ENCODE measurements around the gene SOS1.
A peak's percentile ranks its signal among the peaks of the same experiment; 100 is the strongest.
"Not testable (repeated sequence)": the region's sequence is repeated elsewhere in the genome, so short reads cannot be mapped to it uniquely, and the experiment has no call there.

Gene SOS1

GRCh38 chr2:39099310-39099869 lies 21.5 kb downstream of the SOS1 start:
- DNase-seq: no peak

GRCh38 chr2:39095624-39096023 lies 25.2 kb downstream of the SOS1 start:
- no peak for DNase-seq

DNA sequence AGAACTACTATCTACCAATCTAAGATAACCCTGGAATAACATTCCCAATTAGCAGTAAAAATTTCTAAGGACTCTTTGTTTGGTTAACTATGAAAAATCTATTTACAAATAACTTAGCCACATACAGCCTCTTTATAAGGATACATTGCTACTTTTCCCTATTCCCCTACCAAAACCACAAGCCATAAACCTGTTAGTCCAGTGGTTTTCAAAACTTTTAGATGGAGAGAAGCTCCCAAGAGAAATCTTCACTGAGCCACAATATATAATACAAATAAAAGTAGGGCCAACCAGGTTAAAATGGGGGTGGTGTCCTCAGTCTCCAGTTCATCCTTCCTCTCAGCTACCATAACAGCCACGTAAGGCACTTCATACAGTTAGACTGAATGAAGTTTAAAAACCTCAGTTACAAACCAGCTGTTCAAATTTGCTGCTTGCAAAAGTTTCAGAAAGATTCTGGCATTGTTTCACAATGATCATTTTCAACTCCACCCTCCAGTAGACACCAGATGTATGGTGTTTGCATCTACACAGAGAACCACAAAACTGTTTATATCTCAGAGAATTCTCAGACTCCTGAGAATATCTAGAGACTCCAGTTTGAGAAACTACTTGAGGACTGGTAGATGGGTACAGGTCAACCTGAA lies 26.0 kb downstream of the SOS1 start:
- DNase-seq: no peak

GRCh38 chr2:39093218-39093898 lies 27.5 kb downstream of the SOS1 start:
- DNase-seq: no peak

DNA sequence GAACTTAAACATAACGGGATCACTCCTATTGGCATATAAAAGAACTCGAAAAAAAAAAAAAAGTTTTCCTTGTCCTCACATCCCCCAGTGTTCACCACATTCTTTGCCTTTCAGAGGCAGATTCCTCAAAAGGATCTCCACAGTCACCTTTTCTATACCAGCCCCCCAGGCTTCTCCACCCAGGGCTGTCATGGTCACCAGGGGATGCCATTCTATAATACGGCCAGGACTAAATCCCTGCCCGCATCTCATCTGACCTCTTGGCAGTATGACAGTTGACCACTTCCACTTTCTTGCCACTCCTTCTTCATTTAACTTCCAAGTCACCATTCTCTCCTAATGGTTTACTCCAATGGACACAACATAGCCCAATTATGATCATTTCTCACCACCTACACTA lies 29.3 kb downstream of the SOS1 start:
- no peak for DNase-seq

GRCh38 chr2:39091063-39091462 lies 29.8 kb downstream of the SOS1 start:
- DNase-seq: no peak

DNA sequence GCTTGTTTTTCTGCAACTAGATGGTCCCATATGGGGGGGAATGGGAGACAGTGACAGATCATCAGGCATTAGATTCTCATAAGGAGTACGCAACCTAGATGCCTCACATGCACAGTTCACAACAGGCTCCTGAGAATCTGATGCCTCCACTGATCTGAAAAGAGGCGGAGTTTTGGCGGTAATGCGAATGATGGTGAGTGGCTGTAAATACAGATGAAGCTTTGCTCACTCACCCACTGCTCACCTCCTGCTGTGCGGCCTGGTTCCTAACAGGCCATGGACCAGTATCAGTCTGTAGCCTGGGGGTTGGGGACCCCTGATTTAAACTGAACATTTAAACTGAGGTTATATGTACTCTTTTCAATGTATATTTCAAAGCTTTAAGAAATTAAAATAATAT lies 40.7 kb downstream of the SOS1 start:
- DNase-seq: no peak

GRCh38 chr2:39069890-39070465 lies 50.9 kb downstream of the SOS1 start:
- no peak for DNase-seq

DNA sequence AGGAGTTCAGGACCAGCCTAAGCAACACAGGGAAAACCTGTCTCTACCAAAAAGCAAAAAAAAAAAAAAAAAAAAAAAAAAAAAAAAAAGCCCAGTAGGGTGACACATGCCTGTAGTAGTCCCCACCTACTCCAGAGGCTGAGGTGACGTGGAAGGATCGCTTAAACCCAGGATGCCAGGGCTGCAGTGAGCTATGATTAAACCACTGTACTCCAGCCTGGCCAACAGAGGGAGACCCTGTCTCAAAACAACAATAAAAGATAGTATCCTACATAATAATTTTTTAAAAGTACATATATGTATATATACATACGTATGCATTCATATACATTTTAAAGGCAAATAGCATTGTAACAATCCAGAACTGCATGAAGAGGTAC lies 51.7 kb downstream of the SOS1 start:
- no peak for DNase-seq

DNA sequence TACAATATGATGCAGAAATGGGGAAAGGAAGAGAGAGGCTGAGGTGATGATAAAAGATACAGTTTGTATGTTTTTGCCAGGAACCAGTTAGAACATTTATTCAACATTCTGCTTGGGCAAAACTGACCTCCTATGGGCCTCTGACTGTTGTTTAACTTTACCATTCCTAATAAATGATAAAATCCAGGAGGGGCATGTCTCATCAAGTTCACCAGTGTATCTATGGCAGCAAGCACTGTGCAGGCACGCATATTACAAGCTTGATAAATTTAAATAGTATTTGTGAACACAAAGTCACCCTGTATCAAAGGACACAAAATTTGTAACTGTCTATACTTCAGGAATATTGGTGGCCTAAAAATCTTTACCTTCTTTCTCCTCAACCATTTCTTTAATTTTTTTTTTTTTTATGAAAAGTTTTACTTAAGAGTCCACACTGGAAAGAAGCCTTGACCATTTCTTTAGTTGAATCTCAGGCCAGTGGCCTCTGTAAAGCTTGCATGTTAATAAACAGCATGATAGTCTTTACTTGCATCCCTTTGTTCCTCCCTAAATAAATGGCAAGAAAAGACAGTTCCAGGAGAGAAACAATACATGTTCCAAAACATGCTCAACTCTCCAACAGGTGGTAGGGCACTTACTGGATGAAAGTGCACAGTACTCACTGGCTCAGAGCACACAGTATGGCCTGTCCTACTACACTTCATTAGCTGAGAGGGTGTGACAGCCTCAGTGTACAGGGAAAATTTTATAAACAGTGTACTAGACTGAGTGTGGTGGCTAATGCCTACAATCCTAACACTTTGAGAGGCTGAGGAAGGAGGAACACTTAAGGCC lies 52.3 kb downstream of the SOS1 start:
- DNase-seq: no peak

DNA sequence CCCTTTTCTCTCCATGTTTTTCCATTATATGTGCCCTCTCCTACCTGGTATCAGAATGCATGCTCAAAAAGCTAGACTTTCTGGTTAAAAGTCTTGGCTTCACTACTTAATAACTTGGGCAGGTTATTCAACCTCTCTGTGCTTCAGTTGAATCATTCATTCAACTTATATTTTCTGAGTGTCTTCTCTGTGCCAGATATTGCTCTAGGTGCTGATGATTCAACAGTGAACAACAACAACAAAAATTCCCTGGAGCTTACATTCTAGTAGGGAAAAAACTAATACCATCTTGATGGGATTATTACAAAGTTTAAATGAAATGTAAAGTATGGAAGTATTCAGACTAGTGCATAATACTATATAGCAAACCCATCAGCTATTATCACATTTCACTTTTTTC lies 55.2 kb downstream of the SOS1 start:
- no peak for DNase-seq

GRCh38 chr2:39062320-39062719 lies 58.5 kb downstream of the SOS1 start:
- DNase-seq: no peak

GRCh38 chr2:39061280-39061679 lies 59.6 kb downstream of the SOS1 start:
- no peak for DNase-seq

DNA sequence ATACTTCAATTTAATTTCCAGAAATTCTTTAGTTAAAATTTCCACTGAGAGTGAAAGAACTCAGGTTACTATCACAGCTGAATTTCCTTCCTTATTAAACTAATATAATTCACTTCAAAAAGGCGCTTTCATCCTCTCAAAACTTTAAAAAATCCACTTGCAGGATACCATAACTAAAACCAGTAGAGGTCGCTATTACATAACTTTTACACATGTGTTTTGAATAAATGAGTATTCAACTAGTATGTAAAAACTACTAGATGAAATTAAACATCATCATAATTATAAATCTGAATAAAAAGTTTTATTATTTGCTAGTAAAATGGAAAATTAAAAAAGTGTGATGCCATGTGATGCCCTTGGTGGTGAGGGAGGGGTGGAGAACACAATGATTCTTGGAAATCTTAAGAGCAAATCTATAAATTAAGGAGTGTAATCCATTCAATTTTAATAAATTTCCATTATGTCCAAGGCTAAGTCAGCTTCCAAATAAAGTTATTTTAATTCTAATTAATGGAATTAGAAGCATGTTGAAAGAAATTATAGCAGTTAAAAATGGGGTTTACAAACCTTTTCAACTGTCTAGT lies 61.4 kb downstream of the SOS1 start:
- peak; percentile 13 for DNase-seq

DNA sequence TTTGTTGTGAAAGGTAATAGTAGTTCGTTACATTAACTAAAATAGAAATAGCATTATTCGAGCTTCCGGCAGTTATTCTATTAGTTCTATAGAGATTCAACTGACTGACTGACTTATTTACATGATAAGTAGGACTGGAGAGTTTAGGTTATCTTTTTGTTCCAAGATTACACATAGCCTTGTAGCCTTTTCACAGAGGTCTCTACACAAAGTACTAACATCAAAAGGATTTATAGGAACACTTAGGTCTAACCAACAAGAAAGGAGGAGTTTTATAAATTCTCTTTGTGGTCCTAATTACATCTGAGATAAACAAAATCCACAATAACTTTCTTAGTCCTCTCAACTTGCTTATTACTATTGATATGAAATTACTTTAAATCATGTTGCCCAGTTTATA lies 62.8 kb downstream of the SOS1 start:
- no peak for DNase-seq

DNA sequence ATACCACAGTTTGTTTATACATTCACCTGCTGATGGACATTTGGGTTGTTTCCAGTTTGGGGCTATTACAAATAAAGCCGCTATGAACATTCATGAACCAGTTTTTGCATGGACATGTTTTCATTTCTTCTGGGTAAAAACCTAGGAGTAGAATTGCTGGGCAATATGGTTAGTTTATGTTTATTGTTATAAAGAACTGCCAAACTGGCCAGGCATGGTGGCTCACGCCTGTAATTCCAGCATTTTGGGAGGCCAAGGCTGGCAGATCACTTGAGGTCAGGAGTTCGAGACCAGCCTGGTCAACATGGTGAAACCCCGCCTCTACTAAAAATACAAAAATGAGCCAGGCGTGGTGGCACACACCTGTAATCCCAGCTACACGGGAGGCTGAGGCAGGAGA lies 68.2 kb downstream of the SOS1 start:
- DNase-seq: not testable (repeated sequence)

DNA sequence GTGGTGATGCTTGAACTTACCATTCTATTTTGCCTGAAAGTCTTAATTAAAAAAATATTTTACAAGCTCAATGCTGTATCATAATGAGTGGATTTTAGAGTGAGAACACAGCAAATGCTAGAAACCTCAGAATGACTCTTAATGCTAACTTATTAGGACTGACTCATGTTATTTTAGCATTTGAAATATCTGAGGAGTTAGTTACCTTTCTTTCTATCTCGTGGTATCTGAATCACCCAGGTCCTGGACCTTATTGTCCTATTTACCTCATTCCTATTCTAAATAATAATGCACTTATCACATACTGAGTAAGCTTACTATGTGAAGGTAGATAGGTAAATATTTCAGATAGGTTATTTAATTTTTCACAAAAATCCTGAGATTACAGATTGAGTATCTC lies 70.7 kb downstream of the SOS1 start:
- no peak for DNase-seq

DNA sequence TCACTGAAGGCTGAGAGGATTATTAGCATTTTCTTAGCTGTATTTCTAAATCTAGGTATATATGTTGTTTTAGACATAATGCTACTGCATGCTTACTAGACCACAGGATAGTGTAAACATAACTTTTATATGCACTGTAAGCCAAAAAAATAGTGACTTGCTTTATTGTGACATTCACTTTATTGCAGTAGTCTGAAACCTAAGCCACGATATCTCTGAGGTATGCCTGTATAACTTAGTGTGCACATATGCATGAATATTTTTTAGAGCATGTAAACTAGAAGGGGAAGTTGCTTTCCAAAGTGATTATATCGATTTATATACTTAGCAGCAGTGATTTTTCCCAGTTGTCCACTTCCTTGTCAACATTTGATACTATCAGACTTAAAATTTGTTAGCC lies 81.8 kb downstream of the SOS1 start:
- no peak for DNase-seq

DNA sequence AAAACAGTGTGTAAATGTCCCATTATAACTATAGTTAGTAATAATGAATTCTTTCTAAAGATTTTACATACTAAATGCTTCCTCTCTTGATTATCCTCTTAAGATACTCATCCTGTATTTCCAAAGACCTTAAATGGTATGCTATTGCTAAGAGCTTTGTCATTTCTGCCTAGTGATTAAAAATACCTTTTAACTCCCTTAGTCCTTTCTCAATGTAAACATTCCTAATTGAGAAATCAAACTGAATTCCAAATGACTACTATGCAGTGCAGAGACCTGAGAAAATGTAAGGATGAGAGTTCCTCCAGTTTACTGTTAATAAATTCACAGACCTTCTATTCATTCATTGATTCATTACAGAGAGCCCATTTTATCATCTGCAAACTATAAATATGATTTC lies 86.9 kb downstream of the SOS1 start:
- no peak for DNase-seq

- no peak for DNase-seq
Observed at GRCh38 chr2:39027421-39027820, 93.4 kb downstream of the SOS1 start.

DNA sequence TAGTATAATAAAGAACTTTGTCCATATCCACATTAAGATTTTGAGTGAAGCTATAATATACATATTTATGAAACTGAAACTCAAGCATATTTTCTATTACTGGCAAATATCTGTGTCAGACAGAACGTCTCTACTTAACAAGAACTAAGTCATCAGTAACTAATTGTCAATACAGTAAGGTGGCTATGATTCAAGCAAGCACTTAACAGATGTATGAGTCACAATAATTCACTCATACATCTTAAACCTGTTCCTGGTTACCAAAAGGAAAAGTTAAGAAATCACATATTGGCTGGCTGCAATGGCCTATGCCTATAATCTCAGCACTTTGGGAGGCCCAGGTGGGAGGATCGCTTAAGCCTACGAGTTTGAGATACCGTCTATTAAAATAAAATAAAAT lies 96.0 kb downstream of the SOS1 start:
- no peak for DNase-seq

DNA sequence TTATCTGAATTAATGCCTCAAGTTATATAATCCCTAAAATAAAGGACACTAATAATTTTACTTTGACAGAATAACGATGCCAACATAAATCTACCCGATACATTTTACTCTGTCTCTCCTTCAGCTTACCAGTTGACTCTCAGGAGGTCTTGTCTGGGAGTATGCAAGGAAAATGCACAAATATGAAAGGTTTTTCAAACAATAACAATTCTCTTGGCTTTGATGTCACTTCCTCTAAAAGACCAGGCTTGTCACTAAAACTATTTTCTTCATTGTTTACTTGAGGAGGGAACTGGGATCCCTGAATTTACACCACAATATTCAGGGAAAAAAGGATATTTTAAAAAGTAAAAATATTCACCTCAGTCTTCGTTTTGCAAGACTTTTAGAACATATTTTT lies 97.2 kb downstream of the SOS1 start:
- DNase-seq: no peak

GRCh38 chr2:39022642-39023235 lies 98.1 kb downstream of the SOS1 start:
- no peak for DNase-seq

Measured in NCI-H2029 (cell line).